GM19238 (cell line): ENCODE results near the gene ATRN.

Experiments
- DNase-seq: peaks from one replicate; pipeline ENCODE4 v3.0.0; 2011; ENCODE audit warnings: low spot score; ENCODE audit not compliant: insufficient read length

The ATRN gene

GRCh38 chr20:3692706-3693294, 222.0 kb downstream of the ATRN start:
- no peak for DNase-seq

- DNase-seq: no peak
Observed at GRCh38 chr20:3693376-3693775, 222.6 kb downstream of the ATRN start.

- no peak for DNase-seq
Observed at GRCh38 chr20:3694864-3695263, 224.0 kb downstream of the ATRN start.

GRCh38 chr20:3696200-3696599, 225.4 kb downstream of the ATRN start:
- DNase-seq: no peak

GRCh38 chr20:3696745-3697587, 226.1 kb downstream of the ATRN start:
- DNase-seq: no peak

- no peak for DNase-seq
Observed at GRCh38 chr20:3697588-3698305, 226.9 kb downstream of the ATRN start.

GRCh38 chr20:3698591-3699001, 227.8 kb downstream of the ATRN start:
- no peak for DNase-seq

- DNase-seq: no peak
Observed at GRCh38 chr20:3699037-3699436, 228.2 kb downstream of the ATRN start.
